ENCODE data around the gene NCSTN. TPM values are rescaled to one million over a fixed set of nuclear protein-coding genes. Genes with fewer than 3 reads are reported as not detected.
A peak's percentile ranks its signal among the peaks of the same experiment; 100 is the strongest.

The NCSTN gene
- total RNA-seq, 1 experiment from 2014 or later = 93.7 TPM

GRCh38 chr1:160398823-160399222, 55.6 kb downstream of the NCSTN start:
- no peak overlapping the region for H3K4me3 ChIP-seq (ENCODE audit: low read depth in 2 of 2, low read length in 2 of 2)
- ATAC-seq = no peak

GRCh38 chr1:160399544-160400222, 56.5 kb downstream of the NCSTN start:
- H3K4me1 ChIP-seq (ENCODE audit: control insufficient read depth, insufficient read depth, low read length) = no peaks in the 10 kb centered on the region
- H3K36me3 ChIP-seq (ENCODE audit: control insufficient read depth, insufficient read depth, low read length) = no peaks in the 10 kb centered on the region
- ChIA-PET POLR2A (no interaction called here), CTCF (no interaction called here)
- no peaks in the 10 kb centered on the region for H3K9me3 ChIP-seq (ENCODE audit: control insufficient read depth, insufficient read depth, low read depth, low read length)
- no peak for TF ChIP-seq SIN3A (IDR thresholded peaks at IDR 0.05; ENCODE audit: borderline replicate concordance, insufficient read depth, low read depth, low read length)
- TF ChIP-seq TCF7L2 (IDR thresholded peaks at IDR 0.05; ENCODE audit: low read depth, low read length) = no peak
- TF ChIP-seq, protein P1, sequence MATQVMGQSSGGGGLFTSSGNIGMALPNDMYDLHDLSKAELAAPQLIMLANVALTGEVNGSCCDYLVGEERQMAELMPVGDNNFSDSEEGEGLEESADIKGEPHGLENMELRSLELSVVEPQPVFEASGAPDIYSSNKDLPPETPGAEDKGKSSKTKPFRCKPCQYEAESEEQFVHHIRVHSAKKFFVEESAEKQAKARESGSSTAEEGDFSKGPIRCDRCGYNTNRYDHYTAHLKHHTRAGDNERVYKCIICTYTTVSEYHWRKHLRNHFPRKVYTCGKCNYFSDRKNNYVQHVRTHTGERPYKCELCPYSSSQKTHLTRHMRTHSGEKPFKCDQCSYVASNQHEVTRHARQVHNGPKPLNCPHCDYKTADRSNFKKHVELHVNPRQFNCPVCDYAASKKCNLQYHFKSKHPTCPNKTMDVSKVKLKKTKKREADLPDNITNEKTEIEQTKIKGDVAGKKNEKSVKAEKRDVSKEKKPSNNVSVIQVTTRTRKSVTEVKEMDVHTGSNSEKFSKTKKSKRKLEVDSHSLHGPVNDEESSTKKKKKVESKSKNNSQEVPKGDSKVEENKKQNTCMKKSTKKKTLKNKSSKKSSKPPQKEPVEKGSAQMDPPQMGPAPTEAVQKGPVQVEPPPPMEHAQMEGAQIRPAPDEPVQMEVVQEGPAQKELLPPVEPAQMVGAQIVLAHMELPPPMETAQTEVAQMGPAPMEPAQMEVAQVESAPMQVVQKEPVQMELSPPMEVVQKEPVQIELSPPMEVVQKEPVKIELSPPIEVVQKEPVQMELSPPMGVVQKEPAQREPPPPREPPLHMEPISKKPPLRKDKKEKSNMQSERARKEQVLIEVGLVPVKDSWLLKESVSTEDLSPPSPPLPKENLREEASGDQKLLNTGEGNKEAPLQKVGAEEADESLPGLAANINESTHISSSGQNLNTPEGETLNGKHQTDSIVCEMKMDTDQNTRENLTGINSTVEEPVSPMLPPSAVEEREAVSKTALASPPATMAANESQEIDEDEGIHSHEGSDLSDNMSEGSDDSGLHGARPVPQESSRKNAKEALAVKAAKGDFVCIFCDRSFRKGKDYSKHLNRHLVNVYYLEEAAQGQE (IDR thresholded peaks at IDR 0.05; ENCODE audit: insufficient read depth in 1 of 2, low read depth in 2 of 2, low read length in 1 of 2) = no peak
- TF ChIP-seq, protein P2, sequence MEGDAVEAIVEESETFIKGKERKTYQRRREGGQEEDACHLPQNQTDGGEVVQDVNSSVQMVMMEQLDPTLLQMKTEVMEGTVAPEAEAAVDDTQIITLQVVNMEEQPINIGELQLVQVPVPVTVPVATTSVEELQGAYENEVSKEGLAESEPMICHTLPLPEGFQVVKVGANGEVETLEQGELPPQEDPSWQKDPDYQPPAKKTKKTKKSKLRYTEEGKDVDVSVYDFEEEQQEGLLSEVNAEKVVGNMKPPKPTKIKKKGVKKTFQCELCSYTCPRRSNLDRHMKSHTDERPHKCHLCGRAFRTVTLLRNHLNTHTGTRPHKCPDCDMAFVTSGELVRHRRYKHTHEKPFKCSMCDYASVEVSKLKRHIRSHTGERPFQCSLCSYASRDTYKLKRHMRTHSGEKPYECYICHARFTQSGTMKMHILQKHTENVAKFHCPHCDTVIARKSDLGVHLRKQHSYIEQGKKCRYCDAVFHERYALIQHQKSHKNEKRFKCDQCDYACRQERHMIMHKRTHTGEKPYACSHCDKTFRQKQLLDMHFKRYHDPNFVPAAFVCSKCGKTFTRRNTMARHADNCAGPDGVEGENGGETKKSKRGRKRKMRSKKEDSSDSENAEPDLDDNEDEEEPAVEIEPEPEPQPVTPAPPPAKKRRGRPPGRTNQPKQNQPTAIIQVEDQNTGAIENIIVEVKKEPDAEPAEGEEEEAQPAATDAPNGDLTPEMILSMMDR (IDR thresholded peaks at IDR 0.05) = no peak
- no peak for TF ChIP-seq POLR2AphosphoS5 (IDR thresholded peaks at IDR 0.05; ENCODE audit: low read depth, low read length)
- peaks cover 31% of the 10 kb centered on the region for H3K27me3 ChIP-seq (ENCODE audit: control insufficient read depth, insufficient read depth, low read length)
- BruUV-seq (replicated peaks) = no TSS peak
- ATAC-seq (no peak), DNase-seq (ENCODE audit: low read depth, low spot score) (no peak)
- in situ Hi-C loops (cut with HindIII; ENCODE audit: low pct_unique_long_range_greater_than_20kb, low sequenced_read_pairs) (no loop called here), intact Hi-C loops (cut with micrococcal nuclease; ENCODE audit: unreplicated experiment) (no loop called here)
- no peak overlapping the region for H3K27ac ChIP-seq (ENCODE audit: low read length)
- peak overlapping the region; percentile 3 to 34; a peak in 1 of 4 replicates for H3K4me3 ChIP-seq (ENCODE audit: low read depth in 2 of 2, low read length in 2 of 2)

More at GRCh38 chr1:160398823-160399222, 55.6 kb downstream of the NCSTN start:
- BruUV-seq (replicated peaks) = no TSS peak
- Histone ChIP-seq H3K9me3 (ENCODE audit: control insufficient read depth, insufficient read depth, low read depth, low read length) (no peaks in the 10 kb centered on the region), H3K27ac (ENCODE audit: low read length) (no peak overlapping the region), H3K27me3 (ENCODE audit: control insufficient read depth, insufficient read depth, low read length) (peaks cover 31% of the 10 kb centered on the region), H3K4me1 (ENCODE audit: control insufficient read depth, insufficient read depth, low read length) (no peaks in the 10 kb centered on the region), H3K36me3 (ENCODE audit: control insufficient read depth, insufficient read depth, low read length) (no peaks in the 10 kb centered on the region)
- TF ChIP-seq, protein P1 (IDR thresholded peaks at IDR 0.05; ENCODE audit: insufficient read depth in 1 of 2, low read depth in 2 of 2, low read length in 1 of 2) = no peak
- TF ChIP-seq TCF7L2 (IDR thresholded peaks at IDR 0.05; ENCODE audit: low read depth, low read length) (no peak), POLR2AphosphoS5 (IDR thresholded peaks at IDR 0.05; ENCODE audit: low read depth, low read length) (no peak), SIN3A (IDR thresholded peaks at IDR 0.05; ENCODE audit: borderline replicate concordance, insufficient read depth, low read depth, low read length) (no peak)
- TF ChIP-seq, protein P2 (IDR thresholded peaks at IDR 0.05) = no peak
- no peak for DNase-seq (ENCODE audit: low read depth, low spot score)
- POLR2A ChIA-PET = interaction anchor here (0.6 kb wide), 1 partner anchor 28 kb away, joined by 3 read pairs; no protein-coding TSS in a partner anchor
- CTCF ChIA-PET = no interaction called here
- intact Hi-C loops (cut with micrococcal nuclease; ENCODE audit: unreplicated experiment) = no loop called here
- in situ Hi-C loops (cut with HindIII; ENCODE audit: low pct_unique_long_range_greater_than_20kb, low sequenced_read_pairs) = no loop called here

Data from Panc1 (cell line).